A549 (cell line): ENCODE data around the gene REELD1.

Experiments used
- CBX8 ChIP-seq: fragments of 200-600 bp; sonication (generic); IDR thresholded peaks from 2 replicates; pipeline ENCODE4 v1.6.1; 2016
- CTCF ChIP-seq: fragments of >200 bp; sonication (Bioruptor Twin); formaldehyde crosslinking; IDR thresholded peaks from 3 replicates; pipeline ENCODE4 v1.5.1; 2016
- MAFK ChIP-seq: fragments of 450-650 bp; IDR thresholded peaks from 2 replicates; pipeline ENCODE4 v1.6.1; 2014; ENCODE audit not compliant: partially characterized antibody
- TF ChIP-seq, protein P1 (sequence below): IDR thresholded peaks from 2 replicates; pipeline ENCODE4 v1.6.1; 2012

GRCh38 chr4:146183209-146183608, 31.1 kb upstream of the REELD1 start:
- TF ChIP-seq, protein P1, sequence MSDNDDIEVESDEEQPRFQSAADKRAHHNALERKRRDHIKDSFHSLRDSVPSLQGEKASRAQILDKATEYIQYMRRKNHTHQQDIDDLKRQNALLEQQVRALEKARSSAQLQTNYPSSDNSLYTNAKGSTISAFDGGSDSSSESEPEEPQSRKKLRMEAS: no peak
- TF ChIP-seq MAFK: no peak
- no peak for TF ChIP-seq CTCF
- no peak for TF ChIP-seq CBX8
